ENCODE measurements around the gene TPK1. TPM values are rescaled to one million over a fixed set of nuclear protein-coding genes. Genes with fewer than 3 reads are reported as not detected.

TPK1 gene
- total and polyA plus RNA-seq, 2 of the 13 experiments (the other 11 are each of a cell fraction or from before 2014, with no cell fraction given) = 1.0 to 1.2 TPM

DNA sequence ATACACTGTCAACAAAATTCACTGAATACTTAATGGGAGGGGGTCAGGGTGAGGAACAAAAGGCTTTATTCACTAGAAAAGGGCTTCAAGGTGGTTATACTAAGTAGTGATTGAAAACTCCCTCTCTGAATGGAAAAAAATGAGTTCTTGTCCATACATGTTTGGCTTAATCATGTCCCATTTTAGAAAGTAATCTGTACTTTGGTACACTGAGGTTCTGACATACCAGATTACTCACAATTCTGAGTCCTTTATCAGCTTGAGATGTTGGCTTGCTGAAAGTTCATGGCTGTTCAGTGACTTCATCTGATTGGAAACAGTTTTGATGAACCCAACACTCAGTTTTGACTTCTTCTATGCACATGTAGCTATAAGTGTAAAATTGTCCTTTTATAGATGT lies 419.5 kb downstream of the TPK1 start:
- Histone ChIP-seq H3K27ac (ENCODE audit: extremely low read length, insufficient read depth, low read length) (no peak overlapping the region), H2AFZ (ENCODE audit: low read length) (no peak overlapping the region), H3K27me3 (ENCODE audit: control insufficient read depth in 1 of 2, insufficient read depth in 2 of 2, low read length in 2 of 2) (no peaks in the 10 kb centered on the region), H3K9me3 (ENCODE audit: low read length) (no peaks in the 10 kb centered on the region), H3K4me3 (replicated peaks in 1 of 3; ENCODE audit: insufficient read depth in 1 of 3, low read depth in 2 of 3, low read length in 3 of 3) (no peak overlapping the region), H3K79me2 (ENCODE audit: insufficient read depth, low read length) (no peaks in the 10 kb centered on the region), H3K36me3 (replicated peaks in 1 of 2; ENCODE audit: control insufficient read depth in 1 of 2, insufficient read depth in 2 of 2, low read length in 2 of 2) (no peaks in the 10 kb centered on the region), H3K9ac (ENCODE audit: insufficient read depth, low read depth, low read length) (no peak overlapping the region), H4K20me1 (ENCODE audit: insufficient read depth, low read length) (no peaks in the 10 kb centered on the region), H3K4me1 (ENCODE audit: insufficient read depth, low read length) (no peaks in the 10 kb centered on the region), H3K4me2 (ENCODE audit: low read depth, low read length) (no peak overlapping the region)
- TF ChIP-seq TBP (CRISPR knock-in tag; IDR thresholded peaks at IDR 0.05) = no peak
- TF ChIP-seq, protein P1, sequence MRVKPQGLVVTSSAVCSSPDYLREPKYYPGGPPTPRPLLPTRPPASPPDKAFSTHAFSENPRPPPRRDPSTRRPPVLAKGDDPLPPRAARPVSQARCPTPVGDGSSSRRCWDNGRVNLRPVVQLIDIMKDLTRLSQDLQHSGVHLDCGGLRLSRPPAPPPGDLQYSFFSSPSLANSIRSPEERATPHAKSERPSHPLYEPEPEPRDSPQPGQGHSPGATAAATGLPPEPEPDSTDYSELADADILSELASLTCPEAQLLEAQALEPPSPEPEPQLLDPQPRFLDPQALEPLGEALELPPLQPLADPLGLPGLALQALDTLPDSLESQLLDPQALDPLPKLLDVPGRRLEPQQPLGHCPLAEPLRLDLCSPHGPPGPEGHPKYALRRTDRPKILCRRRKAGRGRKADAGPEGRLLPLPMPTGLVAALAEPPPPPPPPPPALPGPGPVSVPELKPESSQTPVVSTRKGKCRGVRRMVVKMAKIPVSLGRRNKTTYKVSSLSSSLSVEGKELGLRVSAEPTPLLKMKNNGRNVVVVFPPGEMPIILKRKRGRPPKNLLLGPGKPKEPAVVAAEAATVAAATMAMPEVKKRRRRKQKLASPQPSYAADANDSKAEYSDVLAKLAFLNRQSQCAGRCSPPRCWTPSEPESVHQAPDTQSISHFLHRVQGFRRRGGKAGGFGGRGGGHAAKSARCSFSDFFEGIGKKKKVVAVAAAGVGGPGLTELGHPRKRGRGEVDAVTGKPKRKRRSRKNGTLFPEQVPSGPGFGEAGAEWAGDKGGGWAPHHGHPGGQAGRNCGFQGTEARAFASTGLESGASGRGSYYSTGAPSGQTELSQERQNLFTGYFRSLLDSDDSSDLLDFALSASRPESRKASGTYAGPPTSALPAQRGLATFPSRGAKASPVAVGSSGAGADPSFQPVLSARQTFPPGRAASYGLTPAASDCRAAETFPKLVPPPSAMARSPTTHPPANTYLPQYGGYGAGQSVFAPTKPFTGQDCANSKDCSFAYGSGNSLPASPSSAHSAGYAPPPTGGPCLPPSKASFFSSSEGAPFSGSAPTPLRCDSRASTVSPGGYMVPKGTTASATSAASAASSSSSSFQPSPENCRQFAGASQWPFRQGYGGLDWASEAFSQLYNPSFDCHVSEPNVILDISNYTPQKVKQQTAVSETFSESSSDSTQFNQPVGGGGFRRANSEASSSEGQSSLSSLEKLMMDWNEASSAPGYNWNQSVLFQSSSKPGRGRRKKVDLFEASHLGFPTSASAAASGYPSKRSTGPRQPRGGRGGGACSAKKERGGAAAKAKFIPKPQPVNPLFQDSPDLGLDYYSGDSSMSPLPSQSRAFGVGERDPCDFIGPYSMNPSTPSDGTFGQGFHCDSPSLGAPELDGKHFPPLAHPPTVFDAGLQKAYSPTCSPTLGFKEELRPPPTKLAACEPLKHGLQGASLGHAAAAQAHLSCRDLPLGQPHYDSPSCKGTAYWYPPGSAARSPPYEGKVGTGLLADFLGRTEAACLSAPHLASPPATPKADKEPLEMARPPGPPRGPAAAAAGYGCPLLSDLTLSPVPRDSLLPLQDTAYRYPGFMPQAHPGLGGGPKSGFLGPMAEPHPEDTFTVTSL (CRISPR knock-in tag; IDR thresholded peaks at IDR 0.05; ENCODE audit: borderline replicate concordance) = no peak
- intact Hi-C loops (cut with micrococcal nuclease; ENCODE audit: unreplicated experiment) = no loop called here
- FAIRE-seq (no peak), DNase-seq (ENCODE audit: low spot score) (no peak), ATAC-seq (no peak)
- BruUV-seq (replicated peaks) = no TSS peak
- POLR2A ChIA-PET = no interaction called here
- CTCF ChIA-PET (ENCODE audit: low intra/inter-chr PET ratio, low total read pairs) = no interaction called here
- in situ Hi-C loops (cut with HindIII; ENCODE audit: extremely low pct_ligation_motif_present, low pct_unique_long_range_greater_than_20kb) = no loop called here

GRCh38 chr7:144415858-144416257 lies 420.0 kb downstream of the TPK1 start:
- H4K20me1 ChIP-seq (ENCODE audit: insufficient read depth, low read length) = no peaks in the 10 kb centered on the region
- ChIA-PET POLR2A (no interaction called here), CTCF (ENCODE audit: low intra/inter-chr PET ratio, low total read pairs) (no interaction called here)
- H3K4me2 ChIP-seq (ENCODE audit: low read depth, low read length) = no peak overlapping the region
- H3K36me3 ChIP-seq (replicated peaks in 1 of 2; ENCODE audit: control insufficient read depth in 1 of 2, insufficient read depth in 2 of 2, low read length in 2 of 2) = no peaks in the 10 kb centered on the region
- no peaks in the 10 kb centered on the region for H3K4me1 ChIP-seq (ENCODE audit: insufficient read depth, low read length)
- H3K9me3 ChIP-seq (ENCODE audit: low read length) = no peaks in the 10 kb centered on the region
- DNase-seq (ENCODE audit: low spot score) (no peak), FAIRE-seq (no peak), ATAC-seq (no peak)
- in situ Hi-C loops (cut with HindIII; ENCODE audit: extremely low pct_ligation_motif_present, low pct_unique_long_range_greater_than_20kb) = no loop called here
- no peak overlapping the region for H3K4me3 ChIP-seq (replicated peaks in 1 of 3; ENCODE audit: insufficient read depth in 1 of 3, low read depth in 2 of 3, low read length in 3 of 3)
- no peak overlapping the region for H2AFZ ChIP-seq (ENCODE audit: low read length)
- H3K9ac ChIP-seq (ENCODE audit: insufficient read depth, low read depth, low read length) = no peak overlapping the region
- intact Hi-C loops (cut with micrococcal nuclease; ENCODE audit: unreplicated experiment) = no loop called here
- H3K27me3 ChIP-seq (ENCODE audit: control insufficient read depth in 1 of 2, insufficient read depth in 2 of 2, low read length in 2 of 2) = no peaks in the 10 kb centered on the region
- BruUV-seq (replicated peaks) = no TSS peak
- no peak overlapping the region for H3K27ac ChIP-seq (ENCODE audit: extremely low read length, insufficient read depth, low read length)
- H3K79me2 ChIP-seq (ENCODE audit: insufficient read depth, low read length) = no peaks in the 10 kb centered on the region
- no peak for TF ChIP-seq JDP2 (CRISPR knock-in tag; IDR thresholded peaks at IDR 0.05; ENCODE audit: borderline replicate concordance)
- no peak for TF ChIP-seq ZNF572 (CRISPR knock-in tag; IDR thresholded peaks at IDR 0.05)
- no peak for TF ChIP-seq SYNCRIP (IDR thresholded peaks at IDR 0.05; ENCODE audit: insufficient read depth, low read depth, low read length)
- no peak for TF ChIP-seq BATF2 (CRISPR knock-in tag; IDR thresholded peaks at IDR 0.05)
- TF ChIP-seq ZNF703 (CRISPR knock-in tag; IDR thresholded peaks at IDR 0.05; ENCODE audit: borderline replicate concordance) = no peak
- no peak for TF ChIP-seq PTBP1 (IDR thresholded peaks at IDR 0.05; ENCODE audit: low read depth, low read length, poor library complexity, severe bottlenecking)
- no peak for TF ChIP-seq SRSF4 (IDR thresholded peaks at IDR 0.05; ENCODE audit: low read depth, low read length, poor library complexity, severe bottlenecking)
- no peak for TF ChIP-seq ZFAT (CRISPR knock-in tag; conservative IDR thresholded peaks at IDR 0.05)
- TF ChIP-seq, protein P2, sequence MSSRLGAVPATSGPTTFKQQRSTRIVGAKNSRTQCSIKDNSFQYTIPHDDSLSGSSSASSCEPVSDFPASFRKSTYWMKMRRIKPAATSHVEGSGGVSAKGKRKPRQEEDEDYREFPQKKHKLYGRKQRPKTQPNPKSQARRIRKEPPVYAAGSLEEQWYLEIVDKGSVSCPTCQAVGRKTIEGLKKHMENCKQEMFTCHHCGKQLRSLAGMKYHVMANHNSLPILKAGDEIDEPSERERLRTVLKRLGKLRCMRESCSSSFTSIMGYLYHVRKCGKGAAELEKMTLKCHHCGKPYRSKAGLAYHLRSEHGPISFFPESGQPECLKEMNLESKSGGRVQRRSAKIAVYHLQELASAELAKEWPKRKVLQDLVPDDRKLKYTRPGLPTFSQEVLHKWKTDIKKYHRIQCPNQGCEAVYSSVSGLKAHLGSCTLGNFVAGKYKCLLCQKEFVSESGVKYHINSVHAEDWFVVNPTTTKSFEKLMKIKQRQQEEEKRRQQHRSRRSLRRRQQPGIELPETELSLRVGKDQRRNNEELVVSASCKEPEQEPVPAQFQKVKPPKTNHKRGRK (CRISPR knock-in tag; IDR thresholded peaks at IDR 0.05) = no peak
- no peak for TF ChIP-seq HMG20B (CRISPR knock-in tag; conservative IDR thresholded peaks at IDR 0.05)

Measured in HepG2 (cell line).